ENCODE data around the gene FGF21.
"Not testable (repeated sequence)": the region's sequence is repeated elsewhere in the genome, so short reads cannot be mapped to it uniquely, and the experiment has no call there.

The FGF21 gene, protein sequence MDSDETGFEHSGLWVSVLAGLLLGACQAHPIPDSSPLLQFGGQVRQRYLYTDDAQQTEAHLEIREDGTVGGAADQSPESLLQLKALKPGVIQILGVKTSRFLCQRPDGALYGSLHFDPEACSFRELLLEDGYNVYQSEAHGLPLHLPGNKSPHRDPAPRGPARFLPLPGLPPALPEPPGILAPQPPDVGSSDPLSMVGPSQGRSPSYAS

DNA sequence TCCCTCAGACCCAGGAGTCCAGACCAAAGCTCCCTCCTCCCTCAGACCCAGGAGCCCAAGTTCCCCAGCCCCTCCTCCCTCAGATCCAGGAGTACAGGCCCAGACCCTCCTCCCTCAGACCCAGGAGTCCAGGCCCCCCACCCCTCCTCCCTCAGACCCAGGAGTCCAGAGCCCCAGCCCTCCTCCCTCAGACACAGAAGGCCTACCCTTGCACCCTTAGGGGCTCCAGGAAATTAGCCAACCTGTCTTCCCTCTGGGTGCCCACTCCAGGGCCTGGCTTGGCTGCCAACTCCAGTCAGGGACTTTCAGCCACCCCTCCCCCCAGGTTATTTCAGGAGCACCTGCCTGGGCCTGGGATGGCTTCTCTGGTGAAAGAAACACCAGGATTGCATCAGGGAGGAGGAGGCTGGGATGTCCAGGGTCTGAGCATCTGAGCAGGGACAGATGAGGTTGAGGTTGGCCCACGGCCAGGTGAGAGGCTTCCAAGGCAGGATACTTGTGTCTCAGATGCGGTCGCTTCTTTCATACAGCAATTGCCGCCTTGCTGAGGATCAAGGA is at the start of gene FGF21:
Gene FGF21 (plus strand): TSS at position 441 of the 558 bp plus-strand sequence. CDS start 713 bp downstream, outside the sequence.
- FAIRE-seq (no peak), DNase-seq (ENCODE audit: extremely low spot score, insufficient read length, low read depth) (no peak)

GRCh38 chr19:48708471-48708870 is 46.9 kb upstream of the FGF21 start:
- FAIRE-seq (no peak), DNase-seq (ENCODE audit: extremely low spot score, insufficient read length, low read depth) (no peak)

- DNase-seq (ENCODE audit: extremely low spot score, insufficient read length, low read depth): no peak
- FAIRE-seq: no peak
These were observed 44.1 kb upstream of the FGF21 start for GRCh38 chr19:48711106-48711662.

- DNase-seq (ENCODE audit: extremely low spot score, insufficient read length, low read depth) (no peak), FAIRE-seq (no peak)
These were observed 42.1 kb upstream of the FGF21 start for GRCh38 chr19:48713041-48713863.

GRCh38 chr19:48713864-48714755 is 41.2 kb upstream of the FGF21 start:
- FAIRE-seq (peak; percentile 98), DNase-seq (ENCODE audit: extremely low spot score, insufficient read length, low read depth) (peak; percentile 98)

- FAIRE-seq: peak; percentile 29
- DNase-seq (ENCODE audit: extremely low spot score, insufficient read length, low read depth): no peak
These were observed 40.3 kb upstream of the FGF21 start for GRCh38 chr19:48714759-48715675.

DNA sequence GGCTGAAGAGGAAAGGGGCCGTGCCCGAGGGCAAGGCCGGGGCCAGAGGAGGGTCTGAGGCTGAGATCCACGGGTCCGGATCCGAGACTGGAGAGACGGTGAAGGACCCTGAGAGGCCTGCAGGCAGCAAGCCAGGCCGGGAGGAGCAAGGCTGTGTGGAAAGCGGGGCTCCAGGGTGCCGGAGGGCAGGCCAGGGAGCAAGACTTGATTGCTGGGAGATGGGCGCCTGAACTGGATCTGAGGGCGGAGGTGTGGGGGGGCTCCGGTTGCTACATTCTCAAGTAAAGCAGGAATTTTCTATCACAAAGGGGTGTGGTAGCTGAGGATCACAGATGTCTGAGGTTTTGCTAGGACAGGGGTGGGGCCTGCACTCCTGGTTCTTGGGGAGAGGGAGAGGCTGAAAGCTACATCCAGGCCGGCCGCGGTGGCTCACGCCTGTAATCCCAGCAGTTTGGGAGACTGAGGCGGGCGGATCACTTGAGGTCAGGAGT is 39.6 kb upstream of the FGF21 start:
- DNase-seq (ENCODE audit: extremely low spot score, insufficient read length, low read depth) (no peak), FAIRE-seq (no peak)

DNA sequence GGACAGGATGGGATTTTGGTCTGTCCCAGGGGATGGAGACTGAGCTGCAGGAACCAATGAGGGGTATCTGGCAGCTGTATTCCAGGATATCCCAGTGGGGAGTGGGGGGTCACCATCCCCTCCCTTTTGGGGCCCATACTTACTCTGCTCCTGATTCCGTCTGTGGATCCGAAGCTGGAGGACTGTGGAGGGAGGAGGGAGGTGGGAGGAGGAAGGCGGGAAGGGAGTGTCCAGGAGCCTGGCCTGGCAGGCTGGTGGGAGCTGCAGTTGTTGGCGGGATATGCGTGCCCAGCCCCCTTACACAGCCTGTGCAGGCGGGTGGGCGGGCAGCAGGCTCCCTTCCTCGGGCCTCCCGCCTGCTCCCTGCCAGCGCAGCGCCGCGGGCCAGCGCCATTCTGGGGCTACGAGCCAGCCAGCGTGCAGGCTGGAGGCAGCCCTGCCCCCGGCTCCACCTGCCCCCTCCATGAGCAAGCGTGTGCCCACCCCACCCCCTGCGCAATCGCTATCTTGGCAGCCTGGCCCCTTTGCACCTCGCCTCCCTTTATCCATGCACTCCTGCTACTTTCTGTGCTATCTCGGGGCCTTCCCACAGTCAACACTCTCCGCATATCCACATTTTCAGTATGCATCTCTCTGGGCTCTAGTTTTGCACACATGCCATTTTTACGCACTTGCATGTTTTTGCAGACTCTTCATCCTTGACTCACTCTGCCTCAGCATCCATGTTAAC is 38.6 kb upstream of the FGF21 start:
- DNase-seq (ENCODE audit: extremely low spot score, insufficient read length, low read depth) (no peak), FAIRE-seq (no peak)

GRCh38 chr19:48718106-48718505 is 37.2 kb upstream of the FGF21 start:
- not testable (repeated sequence) for FAIRE-seq; DNase-seq (ENCODE audit: extremely low spot score, insufficient read length, low read depth)

- DNase-seq (ENCODE audit: extremely low spot score, insufficient read length, low read depth) (no peak), FAIRE-seq (no peak)
These were observed 36.6 kb upstream of the FGF21 start for GRCh38 chr19:48718711-48719231.

DNA sequence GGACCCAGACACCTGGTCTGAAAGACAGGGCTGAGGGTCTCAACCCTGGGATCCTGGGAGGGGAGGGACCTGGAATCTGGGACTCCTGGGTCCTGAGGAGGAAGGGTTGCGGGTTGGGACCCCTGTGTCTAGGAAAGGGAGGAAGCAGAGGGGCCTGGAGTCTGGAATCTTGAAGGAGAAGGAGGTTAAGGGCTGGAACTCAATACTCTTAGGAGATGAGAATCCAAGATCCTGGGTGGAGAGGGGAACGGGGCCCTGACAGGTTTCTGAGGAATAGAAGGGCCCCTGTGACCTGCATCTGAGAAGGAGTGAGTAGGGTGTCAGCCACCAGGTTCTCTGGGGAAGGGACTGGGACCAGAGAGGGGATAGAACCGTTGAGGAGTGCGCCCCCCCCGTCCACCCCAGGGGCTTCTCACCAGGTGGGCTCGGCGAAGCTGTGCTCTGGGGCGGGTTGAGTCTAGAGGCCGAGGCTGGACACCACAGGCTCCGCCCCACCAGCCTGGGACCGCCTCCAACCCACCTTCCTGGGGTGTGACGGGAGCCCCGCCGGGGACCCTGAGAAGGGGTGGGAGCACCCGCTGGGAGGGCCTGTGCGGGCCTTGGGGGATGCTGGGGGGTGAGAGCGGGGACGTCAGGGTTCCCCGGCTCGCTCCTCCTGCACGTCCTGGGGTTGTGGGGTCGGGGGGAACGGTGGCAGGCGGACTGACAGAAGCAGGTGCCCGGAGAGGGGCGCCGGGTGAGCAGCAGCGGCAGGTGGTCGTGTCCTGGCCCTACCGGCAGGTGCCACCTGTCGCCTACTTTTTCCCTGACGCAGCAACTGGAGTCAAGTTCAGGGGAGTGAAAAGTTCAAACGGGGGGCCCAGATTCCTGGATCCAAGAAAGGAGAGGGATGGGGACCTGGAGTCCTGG is 35.8 kb upstream of the FGF21 start, which contains the start of gene MAMSTR:
Gene MAMSTR (minus strand): TSS at position 463 of the 909 bp plus-strand sequence. CDS start 694 bp downstream, outside the sequence.
- FAIRE-seq (no peak), DNase-seq (ENCODE audit: extremely low spot score, insufficient read length, low read depth) (no peak)

DNA sequence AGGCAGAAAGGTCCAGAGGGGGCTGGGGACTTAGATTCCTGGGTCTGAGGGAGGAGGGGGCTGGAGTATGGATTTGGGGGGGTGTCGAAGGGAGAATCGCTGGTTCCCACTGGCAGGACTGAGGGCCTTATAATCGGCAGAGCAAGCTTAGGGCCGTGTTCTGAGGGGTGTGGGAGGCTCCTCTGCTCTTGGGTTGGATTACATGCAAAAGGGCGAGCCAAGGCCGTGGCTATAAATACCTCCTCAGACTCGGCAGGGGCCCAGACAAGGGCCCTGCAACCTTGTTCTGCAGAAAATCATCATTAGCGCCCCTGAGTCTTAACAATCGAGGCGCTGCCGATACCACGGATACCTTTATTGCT is 35.1 kb upstream of the FGF21 start:
- no peak for FAIRE-seq
- no peak for DNase-seq (ENCODE audit: extremely low spot score, insufficient read length, low read depth)

GRCh38 chr19:48720613-48721296 is 34.6 kb upstream of the FGF21 start:
- FAIRE-seq (peak; percentile 99), DNase-seq (ENCODE audit: extremely low spot score, insufficient read length, low read depth) (peak; percentile 84)

- FAIRE-seq (no peak), DNase-seq (ENCODE audit: extremely low spot score, insufficient read length, low read depth) (no peak)
These were observed 33.1 kb upstream of the FGF21 start for GRCh38 chr19:48722196-48722708.

GRCh38 chr19:48724796-48725753 is 30.2 kb upstream of the FGF21 start:
- DNase-seq (ENCODE audit: extremely low spot score, insufficient read length, low read depth) (no peak), FAIRE-seq (no peak)
